GM10266 (cell line): ENCODE data around the gene IFNA7.
"Not testable (repeated sequence)": the region's sequence is repeated elsewhere in the genome, so short reads cannot be mapped to it uniquely, and the experiment has no call there.

Experiments used
- DNase-seq: peaks from one replicate; pipeline ENCODE4 v3.0.0; 2012; ENCODE audit errors: extremely low spot score
- TF ChIP-seq, protein P1 (sequence below): IDR thresholded peaks from 2 replicates; pipeline ENCODE4 v1.5.1; 2012; ENCODE audit warnings: mild to moderate bottlenecking, low read depth; ENCODE audit not compliant: control insufficient read depth, insufficient read depth; ENCODE audit errors: missing control alignments

IFNA7 gene

DNA sequence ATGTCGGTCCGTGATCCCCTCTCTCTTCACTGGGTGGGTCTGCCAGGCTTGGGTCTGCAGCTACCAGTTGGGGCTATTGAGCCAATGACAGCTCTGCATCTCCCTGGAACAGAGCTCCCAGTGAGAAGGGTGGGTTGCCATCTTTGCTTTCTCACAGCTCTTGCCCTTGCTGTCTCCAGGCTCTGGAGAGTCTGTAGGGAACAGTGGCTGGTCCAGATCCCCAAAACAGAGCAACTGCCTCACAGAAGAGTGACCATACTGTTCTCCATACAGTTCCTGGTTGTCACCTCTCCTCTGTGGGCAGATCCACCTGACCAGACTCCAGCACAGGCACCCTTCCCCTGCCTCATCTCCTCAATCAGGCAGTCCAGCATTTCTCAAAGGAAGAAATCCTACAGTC is 31.3 kb upstream of the IFNA7 start:
- DNase-seq: no peak
- TF ChIP-seq, protein P1, sequence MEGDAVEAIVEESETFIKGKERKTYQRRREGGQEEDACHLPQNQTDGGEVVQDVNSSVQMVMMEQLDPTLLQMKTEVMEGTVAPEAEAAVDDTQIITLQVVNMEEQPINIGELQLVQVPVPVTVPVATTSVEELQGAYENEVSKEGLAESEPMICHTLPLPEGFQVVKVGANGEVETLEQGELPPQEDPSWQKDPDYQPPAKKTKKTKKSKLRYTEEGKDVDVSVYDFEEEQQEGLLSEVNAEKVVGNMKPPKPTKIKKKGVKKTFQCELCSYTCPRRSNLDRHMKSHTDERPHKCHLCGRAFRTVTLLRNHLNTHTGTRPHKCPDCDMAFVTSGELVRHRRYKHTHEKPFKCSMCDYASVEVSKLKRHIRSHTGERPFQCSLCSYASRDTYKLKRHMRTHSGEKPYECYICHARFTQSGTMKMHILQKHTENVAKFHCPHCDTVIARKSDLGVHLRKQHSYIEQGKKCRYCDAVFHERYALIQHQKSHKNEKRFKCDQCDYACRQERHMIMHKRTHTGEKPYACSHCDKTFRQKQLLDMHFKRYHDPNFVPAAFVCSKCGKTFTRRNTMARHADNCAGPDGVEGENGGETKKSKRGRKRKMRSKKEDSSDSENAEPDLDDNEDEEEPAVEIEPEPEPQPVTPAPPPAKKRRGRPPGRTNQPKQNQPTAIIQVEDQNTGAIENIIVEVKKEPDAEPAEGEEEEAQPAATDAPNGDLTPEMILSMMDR: no peak

DNA sequence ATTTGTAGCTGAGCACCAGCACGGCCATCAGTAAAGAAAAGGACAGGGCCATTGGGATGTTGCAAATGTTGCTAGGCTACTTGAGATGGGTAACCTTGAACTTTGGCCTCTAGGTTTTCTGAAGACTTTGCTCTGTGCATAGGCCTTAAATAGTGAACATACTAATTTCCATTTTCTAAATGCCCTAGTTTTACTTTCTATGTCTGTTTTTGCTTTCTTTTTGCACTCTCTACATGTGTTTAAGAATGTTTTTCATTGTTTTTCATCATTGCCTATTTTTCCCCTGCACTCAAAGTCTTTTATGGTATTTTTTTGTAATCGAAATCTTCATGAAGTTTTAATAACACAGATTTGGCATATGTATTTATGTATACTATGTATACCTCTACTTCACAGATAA is 26.1 kb upstream of the IFNA7 start, which contains the start of gene IFNA17:
IFNA17 (minus strand) TSS at position 101 of the 400 bp plus-strand sequence; CDS start at position 52, 49 bp downstream.
- TF ChIP-seq, protein P1: no peak
- no peak for DNase-seq

DNA sequence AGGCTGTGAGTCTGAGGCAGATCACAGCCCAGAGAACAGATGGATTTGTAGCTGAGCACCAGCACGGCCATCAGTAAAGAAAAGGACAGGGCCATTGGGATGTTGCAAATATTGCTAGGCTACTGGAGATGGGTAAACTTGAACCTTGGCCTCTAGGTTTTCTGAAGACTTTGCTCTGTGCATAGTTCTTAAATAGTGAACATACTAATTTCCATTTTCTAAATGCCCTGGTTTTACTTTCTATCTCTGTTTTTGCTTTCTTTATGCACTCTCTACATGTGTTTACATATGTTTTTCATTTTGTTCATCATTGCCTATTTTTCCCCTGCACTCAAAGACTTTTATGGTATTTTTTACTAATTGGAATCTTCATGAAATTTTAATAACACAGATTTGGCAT is 15.2 kb upstream of the IFNA7 start, which contains the start of gene IFNA16:
IFNA16 (minus strand) TSS at position 101 of the 400 bp plus-strand sequence; CDS start at position 95, 6 bp downstream.
- not testable (repeated sequence) for DNase-seq

DNA sequence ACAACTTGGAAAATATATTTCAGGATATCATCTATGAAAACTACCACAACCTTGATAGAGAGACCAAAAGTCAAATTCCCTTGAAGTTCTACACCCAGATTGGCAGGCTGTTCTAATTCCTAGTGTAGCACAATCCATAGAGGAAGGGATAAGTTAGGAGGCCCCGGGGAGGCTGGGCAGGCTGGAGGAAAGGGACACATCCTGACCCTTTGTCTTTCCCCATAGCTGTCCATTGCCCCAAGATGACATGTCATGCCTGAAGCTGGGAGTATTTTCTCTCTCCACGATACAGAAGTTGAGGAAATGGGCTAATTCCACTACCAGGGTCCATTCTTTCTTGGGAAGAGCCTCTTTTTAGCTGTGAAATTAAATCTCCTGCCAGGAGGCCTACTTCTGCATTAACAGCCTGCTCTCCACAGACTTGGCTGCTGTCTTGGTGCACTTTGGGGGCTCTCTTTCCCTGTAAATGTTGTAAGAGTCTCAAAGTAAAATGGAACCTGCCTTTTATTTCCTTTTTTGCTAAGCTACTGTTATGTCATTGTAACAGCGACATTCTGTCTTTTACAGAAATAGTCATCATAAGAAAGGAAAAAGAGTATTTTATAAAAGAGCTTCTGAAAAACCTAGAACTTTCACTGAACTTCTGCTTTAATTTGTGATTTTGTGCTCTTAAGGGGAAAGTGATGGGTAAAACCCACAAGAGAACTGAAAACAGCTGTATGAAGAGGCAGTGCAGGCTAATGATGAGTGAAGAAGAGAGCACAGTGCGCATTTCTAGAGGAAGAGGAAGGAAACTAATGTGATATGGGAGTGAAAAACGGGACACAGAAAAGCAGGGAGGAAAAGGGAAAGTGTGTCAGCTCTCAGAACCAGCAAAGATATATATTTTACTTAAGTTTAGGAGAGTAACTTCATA is 11.7 kb upstream of the IFNA7 start:
- TF ChIP-seq, protein P1: peak; percentile 65
- peak; percentile 8 for DNase-seq

DNA sequence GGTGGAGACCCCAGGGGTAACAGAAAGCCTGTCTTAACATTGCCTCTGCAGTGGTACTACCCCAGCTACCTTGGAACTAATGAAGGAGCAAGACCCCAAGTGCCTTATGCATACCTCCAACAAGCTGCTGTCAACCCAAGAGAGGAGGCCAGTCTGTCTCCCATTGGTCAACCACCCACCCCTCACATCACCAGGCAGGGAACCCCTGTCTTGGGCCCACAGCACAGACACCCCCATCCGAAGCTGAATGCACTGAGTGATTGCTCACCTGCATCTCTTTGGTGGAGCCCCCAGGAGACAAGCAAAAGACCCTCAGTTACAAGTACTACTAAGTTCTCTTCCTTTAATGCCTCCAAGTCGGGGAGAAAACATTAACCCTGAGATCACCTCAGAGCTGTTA is 10.2 kb upstream of the IFNA7 start:
- DNase-seq: not testable (repeated sequence)

DNA sequence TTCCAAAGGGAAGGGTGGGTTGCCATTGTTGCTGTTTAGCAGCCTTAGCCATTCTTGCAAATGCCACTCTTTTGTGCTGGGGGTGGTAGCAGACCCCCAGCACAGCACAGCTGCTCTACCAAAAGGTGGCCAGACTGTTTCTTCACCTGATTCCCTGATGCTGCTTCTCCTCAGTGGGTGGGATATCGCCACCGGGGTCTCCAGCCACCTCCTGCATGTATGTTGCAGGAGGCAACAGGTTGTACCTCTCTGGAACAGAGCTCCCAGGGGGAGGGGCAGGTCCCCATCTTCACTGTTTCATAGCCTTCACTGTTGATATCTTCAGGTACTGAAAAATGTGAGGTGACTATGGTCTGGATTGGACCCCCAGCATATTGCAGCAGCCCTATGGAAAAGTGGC is 8.8 kb upstream of the IFNA7 start:
- DNase-seq: not testable (repeated sequence)

DNA sequence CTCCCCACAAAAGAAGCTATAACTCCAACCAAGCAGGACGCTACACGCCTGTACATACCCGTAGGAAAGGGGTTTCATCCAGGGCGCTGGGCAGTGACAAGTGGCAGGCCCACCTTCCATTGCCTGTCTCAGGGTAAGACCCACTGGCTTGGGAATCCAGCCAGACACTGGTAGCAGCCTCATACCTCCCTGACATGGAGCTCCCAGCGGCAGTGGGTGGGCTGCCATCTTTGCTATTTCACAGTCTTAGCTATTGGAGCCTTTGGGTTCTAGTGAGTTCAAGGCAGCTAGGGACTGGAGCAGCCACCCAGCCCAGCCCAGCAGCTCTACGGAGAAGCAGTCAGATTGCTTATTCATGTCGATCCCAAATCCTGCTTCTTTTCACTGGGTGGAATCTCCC is 8.3 kb upstream of the IFNA7 start:
- DNase-seq: no peak
- TF ChIP-seq, protein P1: no peak

DNA sequence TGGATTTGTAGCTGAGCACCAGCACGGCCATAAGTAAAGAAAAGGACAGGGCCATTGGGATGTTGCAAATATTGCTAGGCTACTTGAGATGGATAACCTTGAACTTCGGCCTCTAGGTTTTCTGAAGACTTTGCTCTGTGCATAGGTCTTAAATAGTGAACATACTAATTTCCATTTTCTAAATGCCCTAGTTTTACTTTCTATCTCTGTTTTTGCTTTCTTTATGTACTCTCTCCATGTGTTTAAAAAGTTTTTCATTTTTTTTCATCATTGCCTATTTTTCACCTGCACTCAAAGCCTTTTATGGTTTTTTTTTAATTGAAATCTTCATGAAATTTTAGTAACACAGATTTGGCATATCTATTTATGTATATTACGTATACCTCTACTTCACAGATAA is 5.0 kb upstream of the IFNA7 start, which contains the start of gene IFNA10:
IFNA10 (minus strand) TSS at position 101 of the 400 bp plus-strand sequence; CDS start at position 55, 46 bp downstream.
- DNase-seq: not testable (repeated sequence)

DNA sequence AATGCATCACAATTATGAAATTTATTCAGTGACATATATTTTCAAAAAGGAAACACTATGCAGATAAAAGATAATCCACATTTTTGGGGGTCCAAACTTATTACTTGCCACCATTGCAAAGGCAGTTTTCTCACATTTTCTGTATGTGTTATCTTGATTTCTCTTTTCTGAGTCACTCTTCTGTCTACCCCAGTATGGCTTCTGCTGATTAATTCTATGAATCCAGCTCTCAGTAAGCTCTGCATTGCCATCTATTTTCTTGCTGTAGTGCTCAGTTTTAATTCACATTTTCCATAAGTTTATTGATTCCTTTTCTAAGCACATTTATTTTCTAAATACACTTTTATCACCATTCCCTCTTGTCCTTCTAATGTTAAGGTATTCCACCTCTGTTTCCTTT is 3.2 kb upstream of the IFNA7 start:
- no peak for DNase-seq
- TF ChIP-seq, protein P1: no peak
